GM19023 (cell line): Measurements from ENCODE around the gene ATAD2B.
"Not testable (repeated sequence)": the region's sequence is repeated elsewhere in the genome, so short reads cannot be mapped to it uniquely, and the experiment has no call there.

Experiments used
- ATAC-seq: cut with Tn5 transposase; IDR thresholded peaks from one replicate; pipeline ENCODE4 v1.9.1; 2021; ENCODE audit warnings: mild to moderate bottlenecking, moderate library complexity; ENCODE audit not compliant: unreplicated experiment

The ATAD2B gene

DNA sequence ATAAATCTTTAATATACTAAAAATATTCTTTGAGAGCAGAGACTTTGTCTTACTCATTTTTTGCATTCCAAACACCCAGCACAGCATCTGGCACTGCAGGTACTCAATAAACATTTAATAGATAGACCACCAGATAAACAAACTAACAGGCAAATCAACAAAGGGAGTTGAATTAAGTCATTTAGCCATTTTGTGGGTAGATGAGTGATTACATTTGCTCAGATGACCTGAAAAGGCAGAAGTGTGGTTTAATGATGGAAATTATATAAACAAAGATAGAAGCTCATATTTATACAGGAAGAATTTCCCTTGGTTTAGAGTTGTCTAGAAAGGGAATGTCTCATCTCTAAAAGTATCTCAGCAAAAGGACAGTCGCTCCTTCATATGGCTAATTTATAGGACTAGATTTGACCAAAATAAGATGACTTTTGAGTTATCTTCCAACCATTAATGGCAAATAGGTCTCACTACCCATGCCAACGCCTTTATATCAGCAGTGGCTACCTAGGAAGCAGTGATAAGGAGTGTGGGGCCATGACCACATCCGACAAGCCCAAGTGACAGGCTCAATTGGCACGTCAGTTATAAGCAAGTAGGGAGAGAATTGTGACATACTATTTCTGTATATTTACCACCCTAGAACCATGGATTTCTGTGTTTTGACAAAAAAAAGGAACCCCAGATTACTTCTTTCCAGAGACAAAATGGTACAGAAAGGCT is 173.5 kb downstream of the ATAD2B start:
- no peak for ATAC-seq

DNA sequence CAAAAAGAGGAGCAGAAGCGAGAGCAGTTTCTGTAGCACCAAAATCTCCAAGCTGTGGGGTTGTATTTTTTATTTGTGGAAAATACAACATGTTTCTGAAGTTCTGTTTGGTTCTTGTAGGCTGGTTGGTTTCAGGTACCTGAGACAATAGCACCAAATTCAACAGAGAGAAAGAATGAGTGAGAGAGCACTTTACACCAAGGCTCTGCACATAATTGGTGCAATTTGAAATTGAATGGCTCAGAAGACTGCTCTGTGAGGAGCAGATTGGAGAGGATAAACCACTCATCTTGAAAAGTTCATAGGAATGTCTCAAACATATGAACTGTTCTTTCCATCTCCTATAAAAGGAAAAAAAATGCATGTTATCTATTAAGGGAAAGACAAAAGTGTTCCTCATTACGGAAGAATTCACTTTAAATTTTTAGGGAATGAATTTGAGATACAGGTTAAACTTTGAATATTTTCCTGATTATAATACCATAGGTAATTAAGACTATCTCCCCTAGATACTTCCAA is 175.1 kb downstream of the ATAD2B start:
- ATAC-seq = no peak

DNA sequence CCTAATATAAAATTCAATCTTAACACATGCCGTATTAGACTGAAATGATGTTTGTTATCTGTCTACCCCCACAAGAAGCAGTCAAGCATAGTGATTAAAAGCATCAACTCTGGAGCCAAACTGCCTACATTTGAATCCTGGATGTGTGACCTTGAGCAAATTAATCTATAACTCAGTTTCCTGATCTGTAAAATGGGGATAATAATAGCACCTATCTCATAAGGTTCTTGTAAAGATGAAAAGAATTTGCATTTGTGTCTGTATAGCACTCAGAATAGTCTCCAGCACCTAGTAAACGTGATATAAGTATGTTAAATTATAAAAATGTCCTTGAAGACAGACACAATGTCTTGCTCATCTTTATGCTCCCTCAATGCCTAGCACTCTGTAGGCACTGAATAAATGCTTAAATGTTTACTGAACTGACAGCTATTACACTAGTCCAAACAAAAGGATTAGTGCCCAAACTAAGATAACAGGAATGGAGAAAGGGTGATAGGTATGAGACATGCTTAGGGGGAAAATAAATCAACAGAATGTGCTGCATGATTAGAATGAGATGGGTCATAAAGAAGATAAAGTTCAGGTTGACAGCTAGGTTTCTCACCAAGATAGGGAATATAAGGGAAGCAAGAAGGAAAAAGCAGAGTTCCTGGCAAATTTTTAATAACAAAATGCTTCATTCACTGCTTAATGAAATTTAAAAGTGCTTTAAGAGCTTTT is 180.6 kb downstream of the ATAD2B start:
- ATAC-seq = peak; percentile 28

DNA sequence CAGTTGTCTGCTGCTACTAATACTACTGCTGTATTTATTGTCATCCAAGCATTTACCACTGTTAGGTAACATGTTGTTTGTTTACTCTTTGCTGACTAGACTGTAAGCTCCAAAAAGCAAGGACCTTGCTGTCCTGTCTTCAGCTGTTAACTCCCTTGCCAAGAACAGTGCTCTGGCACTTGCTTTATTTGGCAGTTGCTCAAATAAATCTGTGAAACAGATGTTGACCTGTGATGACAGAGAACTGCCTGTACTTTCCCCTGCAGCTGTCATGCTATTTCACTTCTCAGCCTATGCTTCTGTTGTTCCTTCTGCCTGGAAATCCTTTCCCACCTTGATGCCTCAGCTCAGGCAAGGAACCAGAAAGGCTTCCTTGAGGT is 181.2 kb downstream of the ATAD2B start:
- ATAC-seq = peak; percentile 83

DNA sequence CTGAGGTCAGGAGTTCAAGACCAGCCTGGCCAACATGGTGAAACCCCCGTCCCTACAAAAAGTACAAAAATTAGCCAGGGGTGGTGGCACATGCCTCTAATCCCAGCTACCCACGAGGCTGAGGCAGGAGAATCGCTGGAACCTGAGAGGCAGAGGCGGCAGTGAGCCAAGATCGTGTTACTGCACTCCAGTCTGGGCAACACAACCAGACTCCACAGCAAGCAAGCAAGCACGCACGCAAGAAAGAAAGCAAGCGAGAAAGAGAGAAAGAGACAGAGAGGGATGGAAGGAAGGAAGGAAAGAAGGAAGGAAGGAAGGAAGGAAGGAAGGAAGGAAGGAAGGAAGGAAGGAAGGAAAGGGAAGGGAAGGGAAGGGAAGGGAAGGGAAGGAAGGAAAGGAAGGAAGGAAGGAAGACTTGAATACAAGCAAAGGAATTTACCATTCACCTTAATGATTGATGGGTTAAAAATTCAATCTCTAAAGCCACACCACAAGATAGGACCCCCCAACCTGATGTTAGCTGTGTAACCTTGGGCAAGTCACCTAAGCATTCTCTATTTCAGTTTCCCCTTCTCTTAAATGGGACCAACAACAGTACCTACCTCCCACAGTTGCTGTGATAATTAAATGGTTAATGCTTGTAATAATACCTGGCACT is 181.7 kb downstream of the ATAD2B start:
- ATAC-seq = no peak

DNA sequence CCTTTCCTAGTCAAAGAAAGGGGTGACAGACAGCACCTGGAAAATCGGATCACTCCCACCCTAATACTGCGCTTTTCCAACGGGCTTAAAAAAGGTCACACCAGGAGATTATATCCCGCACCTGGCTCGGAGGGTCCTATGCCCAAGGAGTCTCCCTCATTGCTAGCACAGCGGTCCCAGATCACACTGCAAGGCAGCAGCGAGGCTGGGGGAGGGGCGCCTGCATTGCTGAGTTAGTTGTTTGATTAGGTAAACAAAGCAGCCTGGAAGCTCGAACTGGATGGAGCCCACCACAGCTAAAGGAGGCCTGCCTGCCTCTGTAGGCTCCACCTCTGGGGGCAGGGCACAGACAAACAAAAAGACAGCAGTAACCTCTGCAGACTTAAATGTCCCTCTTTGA is 190.1 kb downstream of the ATAD2B start:
- ATAC-seq = not testable (repeated sequence)

DNA sequence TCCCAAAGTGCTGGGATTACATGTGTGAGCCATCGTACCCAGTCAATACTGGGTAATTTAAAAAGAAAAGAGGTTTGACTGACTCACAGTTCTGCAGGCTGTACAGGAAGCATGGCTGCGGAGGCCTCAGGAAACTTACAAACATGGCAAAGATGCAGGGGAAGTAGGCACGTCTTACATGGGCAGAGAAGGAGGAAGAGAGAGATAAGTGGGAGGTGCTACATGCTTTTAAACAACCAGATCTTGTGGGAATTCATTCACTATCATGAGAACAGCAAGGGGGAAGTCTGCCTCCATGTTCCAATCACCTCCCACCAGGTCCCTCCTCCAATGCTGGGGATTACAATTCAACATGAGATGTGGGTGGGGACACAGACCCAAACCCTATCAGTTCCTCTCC is 192.5 kb downstream of the ATAD2B start:
- ATAC-seq = no peak

DNA sequence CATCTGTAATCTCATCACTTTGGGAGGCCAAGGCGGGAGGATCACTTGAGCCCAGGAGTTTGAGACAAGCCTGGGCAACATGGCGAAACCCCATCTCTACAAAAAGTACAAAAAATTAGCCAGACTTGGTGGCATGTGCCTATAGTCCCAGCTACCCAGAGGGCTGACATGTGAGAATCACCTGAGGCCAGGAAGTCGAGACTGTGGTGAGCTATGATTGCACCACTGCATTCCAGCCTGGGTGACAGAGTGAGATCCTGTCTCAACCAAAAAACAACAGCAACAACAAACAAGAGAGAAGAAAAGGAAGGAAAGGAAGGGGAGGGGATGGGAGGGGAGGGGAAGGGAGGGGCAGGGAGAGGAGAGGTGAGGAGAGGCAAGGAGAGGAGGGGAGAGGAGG is 203.9 kb downstream of the ATAD2B start:
- not testable (repeated sequence) for ATAC-seq

DNA sequence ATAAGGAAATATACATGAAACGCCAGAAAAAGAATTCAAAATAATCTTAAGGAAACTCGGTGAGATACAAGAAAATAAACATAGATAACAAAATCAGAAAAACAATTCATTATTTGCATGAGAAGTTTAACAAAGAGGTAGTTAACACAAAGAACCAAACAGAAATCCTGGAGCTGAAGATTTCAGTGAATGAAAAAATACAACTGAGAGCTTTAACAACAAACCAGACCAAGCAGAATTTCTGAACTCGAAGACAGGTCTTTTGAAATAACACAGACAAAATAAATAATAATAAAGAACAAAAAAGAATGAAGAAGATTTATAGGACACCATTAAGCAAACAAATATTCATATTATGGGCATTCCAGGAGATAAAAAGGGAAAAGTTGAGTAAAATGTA is 204.7 kb downstream of the ATAD2B start:
- no peak for ATAC-seq

DNA sequence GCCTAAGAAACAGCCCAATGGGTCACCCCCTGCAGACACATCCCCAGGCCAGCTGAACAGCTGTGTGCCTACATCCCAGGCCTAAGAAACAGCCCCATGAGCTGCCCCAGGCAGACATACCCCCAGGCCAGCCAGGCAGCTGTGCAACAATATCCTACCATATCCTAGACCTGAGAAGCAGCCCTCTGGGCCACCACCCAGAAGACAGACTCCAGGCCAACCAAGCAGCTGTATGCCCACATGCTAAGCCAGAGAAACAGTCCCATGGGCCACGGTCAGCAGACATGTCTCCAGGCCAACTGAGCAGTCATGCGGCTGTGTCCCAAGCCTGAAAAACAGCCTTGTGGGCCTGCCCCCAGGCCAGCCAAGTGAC is 205.5 kb downstream of the ATAD2B start:
- no peak for ATAC-seq

DNA sequence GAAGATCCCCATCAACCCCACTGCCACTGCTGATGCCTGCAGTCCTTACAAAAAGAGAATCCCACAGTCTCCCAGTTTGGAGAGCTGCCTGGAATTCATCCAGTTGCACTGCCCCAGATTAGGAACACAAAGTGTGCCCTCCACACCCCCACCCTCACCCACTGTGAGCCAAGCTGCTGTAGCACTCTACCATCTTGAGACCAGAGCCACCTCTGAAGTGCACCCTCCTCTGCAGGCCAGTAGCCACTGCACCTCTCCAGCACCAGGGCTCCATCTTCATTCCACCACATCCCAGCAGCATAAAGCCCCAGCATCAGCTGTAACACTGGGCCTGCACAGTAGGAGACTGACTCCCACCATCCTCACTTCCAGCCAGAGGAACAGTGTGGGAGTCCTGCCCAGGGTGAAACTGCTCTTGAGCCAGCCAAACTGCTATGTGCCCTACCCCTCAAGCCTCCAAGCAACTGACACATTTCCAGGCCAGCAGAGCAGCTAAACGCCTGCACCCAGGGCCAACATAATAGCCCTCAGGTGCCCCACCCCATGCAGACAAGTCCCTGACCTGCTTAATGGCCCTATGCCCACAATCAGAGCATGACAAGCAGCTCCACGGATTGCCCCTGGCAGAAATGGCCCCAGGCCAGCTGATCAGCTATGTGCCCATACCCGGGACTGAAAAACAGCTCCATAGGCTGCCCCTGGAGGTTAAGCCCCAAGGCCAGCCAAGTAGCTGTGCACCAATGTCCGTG is 206.0 kb downstream of the ATAD2B start:
- ATAC-seq = no peak

DNA sequence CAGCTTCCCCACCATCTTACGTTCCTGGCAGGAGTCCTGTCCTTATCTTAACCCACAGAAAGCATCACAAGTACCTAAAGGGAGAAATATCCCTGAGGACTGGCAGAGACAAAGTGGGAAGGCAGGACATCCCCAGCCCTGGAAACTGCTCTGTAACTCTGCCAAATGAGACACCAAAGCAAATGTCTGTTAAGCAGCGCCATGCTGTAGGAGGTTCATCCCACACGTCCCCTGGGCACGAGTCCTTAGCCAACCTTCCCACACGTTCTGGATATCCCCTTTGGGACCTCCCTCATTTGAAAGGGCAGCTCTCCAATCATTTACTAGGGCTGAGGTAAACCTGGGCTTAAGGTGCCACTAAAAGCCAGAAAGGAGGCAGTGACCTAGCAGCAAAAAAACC is 207.2 kb downstream of the ATAD2B start:
- ATAC-seq = no peak

DNA sequence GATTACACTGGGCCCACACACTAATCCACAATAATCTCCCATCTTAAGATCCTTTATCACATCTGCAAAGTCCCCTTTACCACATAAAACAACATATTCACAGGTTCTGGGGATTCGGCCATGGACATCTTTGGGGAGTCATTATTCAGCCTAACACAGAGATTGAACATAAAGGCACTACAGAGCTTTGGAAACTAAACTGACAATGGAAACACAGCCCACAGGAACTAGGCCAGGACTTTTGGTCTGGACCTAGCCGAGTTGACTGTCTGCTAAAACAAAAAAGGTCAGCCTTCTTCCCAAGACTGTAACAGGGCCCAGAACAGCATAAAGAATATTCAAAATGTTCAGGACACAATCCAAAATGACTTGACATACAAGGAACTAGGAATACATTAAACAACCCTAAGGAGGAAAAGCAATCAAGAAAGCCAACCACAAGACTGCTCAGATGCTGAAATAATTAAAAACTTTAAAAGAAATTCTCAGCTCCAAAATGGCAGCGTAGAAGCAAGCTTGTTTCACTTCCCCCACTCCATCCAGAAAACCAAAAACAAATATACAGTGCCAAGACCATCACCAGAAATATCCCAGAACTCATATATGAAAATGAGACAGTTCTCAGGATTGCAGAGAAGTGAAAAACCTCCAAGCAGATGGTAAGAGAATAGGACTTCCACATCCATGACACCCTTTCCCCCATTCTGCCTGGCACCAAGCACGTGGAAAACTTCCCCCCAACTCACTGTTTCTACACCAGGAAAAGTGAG is 207.8 kb downstream of the ATAD2B start:
- ATAC-seq = no peak

DNA sequence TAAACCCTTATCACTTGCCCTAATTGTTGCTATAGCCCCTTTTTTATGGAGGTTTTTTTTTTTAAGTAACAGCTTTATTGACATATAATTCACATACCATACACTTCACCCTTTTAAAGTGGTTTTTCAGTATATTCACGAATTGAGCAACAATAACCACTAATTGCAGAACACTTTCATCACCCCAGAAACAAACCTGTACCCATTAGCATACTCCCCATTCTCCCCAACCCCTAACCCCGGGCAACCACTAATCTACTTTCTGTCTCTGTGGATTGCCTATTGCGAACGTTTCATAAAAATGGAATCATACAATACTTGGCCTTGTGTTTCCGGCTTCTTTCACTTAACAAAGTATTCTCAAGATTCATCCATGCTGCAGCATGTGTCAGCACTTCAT is 213.6 kb downstream of the ATAD2B start:
- ATAC-seq = no peak

DNA sequence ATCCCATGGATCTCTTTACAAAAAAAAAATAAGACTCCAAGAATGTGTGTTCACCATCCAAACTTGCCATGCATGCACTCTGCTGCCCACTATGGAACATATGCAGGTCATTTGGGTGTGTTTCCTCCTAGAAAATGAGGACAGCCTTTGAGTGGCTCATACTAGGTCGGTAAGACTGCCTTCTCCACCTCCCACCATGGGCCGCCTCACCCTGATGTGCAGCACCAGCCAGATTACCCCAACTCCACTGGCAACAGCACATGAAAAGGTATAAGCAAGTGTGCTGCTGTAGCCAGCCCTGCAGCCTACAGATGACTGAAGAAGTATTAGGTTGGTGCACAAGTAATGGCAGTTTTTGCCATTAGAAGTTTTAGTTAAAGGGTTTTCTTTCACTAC is 214.2 kb downstream of the ATAD2B start:
- ATAC-seq = no peak

DNA sequence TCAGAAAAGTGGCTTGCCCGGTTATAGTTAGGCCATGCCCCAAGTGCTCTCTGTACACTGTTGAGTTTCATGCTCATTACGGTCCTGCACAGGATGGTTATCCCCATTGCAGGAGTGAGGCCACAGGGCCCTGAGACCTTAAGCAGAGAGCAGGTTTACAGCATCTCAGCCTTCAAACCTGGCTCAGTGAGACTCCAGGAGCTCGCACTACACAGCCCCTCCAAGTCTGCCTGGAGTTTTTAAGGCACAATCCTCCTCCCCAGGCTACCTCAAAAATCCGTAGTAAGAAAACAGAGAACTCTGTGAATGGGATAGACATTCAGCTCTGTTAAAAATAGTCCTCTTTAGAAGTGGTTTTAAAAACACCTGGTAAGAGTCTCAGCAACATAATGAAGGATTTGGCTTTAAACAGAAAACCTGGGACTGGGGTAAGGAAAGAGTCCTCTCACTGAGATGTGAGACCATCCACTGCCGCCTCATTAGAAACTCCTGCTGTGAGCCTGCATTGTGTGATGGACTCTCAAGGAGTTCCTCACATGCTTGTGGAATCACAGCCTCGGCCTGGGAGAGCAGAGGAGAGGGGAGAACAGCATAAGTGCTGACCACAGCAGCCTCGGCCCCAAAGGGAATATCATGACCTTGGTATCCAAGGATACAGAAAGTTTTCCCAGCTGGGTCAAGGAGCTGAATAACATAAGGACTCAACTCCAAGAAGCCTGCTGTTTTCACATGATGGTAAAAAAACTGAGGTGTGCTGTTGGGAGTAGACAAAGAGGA is 214.8 kb downstream of the ATAD2B start:
- ATAC-seq = no peak

DNA sequence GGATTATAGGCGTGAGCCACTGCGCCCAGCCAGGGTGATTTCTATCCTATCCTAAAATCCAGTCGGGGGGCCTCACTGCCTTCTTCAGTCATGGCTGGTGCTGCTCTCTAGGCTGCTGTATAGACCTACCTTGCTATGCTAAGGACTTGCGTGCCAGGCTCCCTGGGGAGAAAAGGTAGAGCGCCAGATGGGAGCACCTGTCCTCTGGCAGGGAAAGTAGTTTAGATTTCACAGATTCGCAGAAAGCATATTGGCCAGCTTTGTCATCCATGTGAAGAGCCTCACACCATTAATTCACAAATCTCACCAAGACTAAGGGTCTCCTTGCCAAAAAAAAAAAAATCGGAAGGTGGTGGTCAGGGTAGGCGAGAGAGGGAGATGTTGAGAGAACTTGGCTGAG is 217.6 kb downstream of the ATAD2B start:
- ATAC-seq = no peak

DNA sequence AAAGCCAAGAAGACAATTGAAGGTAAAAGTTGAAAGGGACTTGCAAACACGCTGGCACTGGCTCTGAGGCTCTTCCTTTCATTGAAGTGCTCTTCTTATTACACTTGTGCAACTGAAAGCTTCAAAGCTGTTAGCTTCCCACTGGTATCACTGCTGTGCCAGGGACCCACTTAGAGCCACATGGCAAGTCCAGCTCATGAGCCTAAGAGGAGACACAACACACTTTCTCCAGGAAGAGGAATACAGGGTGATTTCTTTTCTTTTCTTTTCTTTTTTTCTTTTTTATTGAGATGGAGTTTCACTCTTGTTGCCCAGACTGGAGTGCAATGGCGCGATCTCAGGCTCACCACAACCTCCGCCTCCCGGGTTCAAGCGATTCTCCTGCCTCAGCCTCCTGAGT is 218.2 kb downstream of the ATAD2B start:
- ATAC-seq = no peak

DNA sequence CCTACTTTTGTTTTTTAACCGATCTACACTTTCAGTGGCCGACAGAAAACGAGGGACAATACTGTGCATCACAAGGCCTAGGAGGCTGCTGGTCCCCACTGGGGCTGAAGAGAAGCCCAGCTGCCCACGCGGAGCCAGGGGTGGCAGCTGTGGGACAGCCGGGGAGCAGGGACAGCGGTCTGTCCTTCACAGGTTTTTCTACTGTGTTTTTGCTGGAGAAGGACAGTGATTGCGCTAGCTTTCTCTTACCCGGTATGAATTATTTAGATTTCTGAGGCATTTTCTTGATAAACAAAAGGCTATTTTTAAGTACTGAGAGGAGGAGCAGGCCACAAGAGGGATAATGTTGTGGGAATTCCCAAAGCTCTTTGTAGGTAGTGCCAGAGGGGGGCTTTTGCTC is 219.8 kb downstream of the ATAD2B start:
- ATAC-seq = no peak

DNA sequence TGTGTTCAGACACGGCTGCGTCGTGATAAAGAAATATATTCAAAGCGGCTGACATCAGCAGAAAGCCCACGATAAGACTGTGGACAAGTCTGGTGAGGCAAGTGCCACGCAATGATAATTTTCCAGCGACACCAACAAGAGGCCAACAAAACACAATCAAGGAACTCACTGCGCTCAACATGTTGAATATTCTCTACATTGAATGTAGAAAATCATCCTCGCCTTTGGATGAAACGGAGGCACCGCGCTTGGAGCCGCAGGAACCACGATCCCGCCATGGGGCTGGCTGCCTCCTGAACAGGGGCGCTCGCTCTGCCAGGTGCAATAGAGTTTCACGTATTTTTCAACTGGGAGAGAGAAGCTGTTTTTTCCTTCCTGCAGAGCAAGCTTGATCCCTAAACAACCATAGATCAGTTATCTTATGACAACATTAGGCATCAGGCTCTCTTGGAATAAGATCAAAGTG is 220.3 kb downstream of the ATAD2B start:
- no peak for ATAC-seq
